ENCODE data around the gene LGALS7. TPM values are rescaled to one million over a fixed set of nuclear protein-coding genes. Genes with fewer than 3 reads are reported as not detected.
"Not testable (repeated sequence)": the region's sequence is repeated elsewhere in the genome, so short reads cannot be mapped to it uniquely, and the experiment has no call there.

The LGALS7 gene
- total RNA-seq, 4 donors from 2014 or later, result not detected

GRCh38 chr19:38803543-38803942 is 30.2 kb upstream of the LGALS7 start:
- peaks cover 4 to 11% of the 10 kb centered on the region in 2 donors for H3K4me1 ChIP-seq
- no peaks in the 10 kb centered on the region for H3K27me3 ChIP-seq
- H3K4me3 ChIP-seq (replicated peaks in 1 of 3), result no peak overlapping the region
- TF ChIP-seq CTCF (IDR thresholded peaks at IDR 0.05) (no peak), POLR2A (IDR thresholded peaks at IDR 0.05) (no peak)
- no peaks in the 10 kb centered on the region for H3K9me3 ChIP-seq
- 86 to 90% methylated on average over 10 of the region's 10 CpGs for WGBS, 2 donors
- intact Hi-C loops (cut with DNase I), result no loop called here
- no peak overlapping the region for H3K27ac ChIP-seq
- no peak for DNase-seq
- H3K36me3 ChIP-seq, result no peaks in the 10 kb centered on the region

- Histone ChIP-seq H3K9me3 (no peaks in the 10 kb centered on the region), H3K4me3 (replicated peaks in 1 of 3) (no peak overlapping the region), H3K27me3 (no peaks in the 10 kb centered on the region), H3K4me1 (no peaks in the 10 kb centered on the region), H3K36me3 (no peaks in the 10 kb centered on the region), H3K27ac (no peak overlapping the region)
- no peak for DNase-seq
- intact Hi-C loops (cut with DNase I), result no loop called here
- no peak for TF ChIP-seq POLR2A (IDR thresholded peaks at IDR 0.05)
- no peak for TF ChIP-seq CTCF (IDR thresholded peaks at IDR 0.05)
- 93 to 97% methylated on average over 12 of the region's 12 CpGs for WGBS, 2 donors
Observed at GRCh38 chr19:38801359-38802095, 28.2 kb upstream of the LGALS7 start.

- Histone ChIP-seq H3K36me3 (no peaks in the 10 kb centered on the region), H3K4me3 (replicated peaks in 1 of 3) (no peak overlapping the region), H3K9me3 (no peaks in the 10 kb centered on the region), H3K4me1 (no peaks in the 10 kb centered on the region), H3K27me3 (no peaks in the 10 kb centered on the region), H3K27ac (no peak overlapping the region)
- intact Hi-C loops (cut with DNase I), result no loop called here
- no peak for TF ChIP-seq CTCF (IDR thresholded peaks at IDR 0.05)
- TF ChIP-seq POLR2A (IDR thresholded peaks at IDR 0.05), result no peak
- DNase-seq, result no peak
- 89 to 94% methylated on average over 5 of the region's 5 CpGs for WGBS, 2 donors
Observed at GRCh38 chr19:38800577-38801347, 27.4 kb upstream of the LGALS7 start.

DNA sequence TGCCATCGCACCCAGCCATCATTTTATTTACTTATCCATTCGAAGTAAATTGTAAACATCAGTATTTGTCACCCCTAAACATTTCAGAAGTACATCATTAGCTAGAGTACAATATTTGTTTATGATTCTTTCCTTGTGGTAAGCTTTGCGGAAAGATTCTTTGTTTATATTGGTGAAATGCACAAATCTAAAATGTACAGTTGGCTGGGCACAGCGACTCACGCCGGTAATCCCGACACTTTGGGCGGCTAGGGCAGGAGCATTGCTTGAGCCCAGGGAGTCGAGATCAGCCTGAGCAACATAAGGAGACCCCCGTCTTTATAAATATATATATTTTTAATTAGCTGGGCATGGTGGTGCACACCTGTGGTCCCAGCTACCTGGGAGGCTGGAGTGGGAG is 25.8 kb upstream of the LGALS7 start:
- no peak overlapping the region for H3K27ac ChIP-seq
- no peak overlapping the region for H3K4me3 ChIP-seq (replicated peaks in 1 of 3)
- TF ChIP-seq POLR2A (IDR thresholded peaks at IDR 0.05) (no peak), CTCF (IDR thresholded peaks at IDR 0.05) (no peak)
- no peak for DNase-seq
- intact Hi-C loops (cut with DNase I), result no loop called here
- no peaks in the 10 kb centered on the region for H3K27me3 ChIP-seq
- H3K36me3 ChIP-seq, result no peaks in the 10 kb centered on the region
- WGBS, 2 donors, result 92 to 95% methylated on average over 10 of the region's 10 CpGs
- no peaks in the 10 kb centered on the region for H3K9me3 ChIP-seq
- no peaks in the 10 kb centered on the region for H3K4me1 ChIP-seq

DNA sequence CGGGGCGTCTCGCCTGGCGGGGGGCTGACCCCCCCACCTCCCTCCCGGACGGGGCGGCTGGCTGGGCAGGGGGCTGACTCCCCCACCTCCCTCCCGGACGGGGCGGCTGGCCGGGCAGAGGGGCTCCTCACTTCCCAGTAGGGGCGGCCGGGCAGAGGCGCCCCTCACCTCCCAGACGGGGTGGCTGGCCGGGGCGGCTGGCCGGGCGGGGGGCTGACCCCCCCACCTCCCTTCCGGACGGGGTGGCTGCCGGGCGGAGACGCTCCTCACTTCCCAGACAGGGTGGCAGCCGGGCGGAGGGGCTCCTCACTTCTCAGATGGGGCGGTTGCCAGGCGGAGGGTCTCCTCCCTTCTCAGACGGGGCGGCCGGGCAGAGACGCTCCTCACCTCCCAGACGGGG is 24.5 kb upstream of the LGALS7 start:
- DNase-seq; H3K4me3 ChIP-seq (replicated peaks in 1 of 3); H3K36me3 ChIP-seq; intact Hi-C loops (cut with DNase I); H3K27me3 ChIP-seq; H3K9me3 ChIP-seq; H3K4me1 ChIP-seq; H3K27ac ChIP-seq: not testable (repeated sequence)
- WGBS, 2 donors, result no CpG with 5 or more reads among the region's 33 CpGs
